Measurements from ENCODE around the gene PTPRJ.

Gene PTPRJ

DNA sequence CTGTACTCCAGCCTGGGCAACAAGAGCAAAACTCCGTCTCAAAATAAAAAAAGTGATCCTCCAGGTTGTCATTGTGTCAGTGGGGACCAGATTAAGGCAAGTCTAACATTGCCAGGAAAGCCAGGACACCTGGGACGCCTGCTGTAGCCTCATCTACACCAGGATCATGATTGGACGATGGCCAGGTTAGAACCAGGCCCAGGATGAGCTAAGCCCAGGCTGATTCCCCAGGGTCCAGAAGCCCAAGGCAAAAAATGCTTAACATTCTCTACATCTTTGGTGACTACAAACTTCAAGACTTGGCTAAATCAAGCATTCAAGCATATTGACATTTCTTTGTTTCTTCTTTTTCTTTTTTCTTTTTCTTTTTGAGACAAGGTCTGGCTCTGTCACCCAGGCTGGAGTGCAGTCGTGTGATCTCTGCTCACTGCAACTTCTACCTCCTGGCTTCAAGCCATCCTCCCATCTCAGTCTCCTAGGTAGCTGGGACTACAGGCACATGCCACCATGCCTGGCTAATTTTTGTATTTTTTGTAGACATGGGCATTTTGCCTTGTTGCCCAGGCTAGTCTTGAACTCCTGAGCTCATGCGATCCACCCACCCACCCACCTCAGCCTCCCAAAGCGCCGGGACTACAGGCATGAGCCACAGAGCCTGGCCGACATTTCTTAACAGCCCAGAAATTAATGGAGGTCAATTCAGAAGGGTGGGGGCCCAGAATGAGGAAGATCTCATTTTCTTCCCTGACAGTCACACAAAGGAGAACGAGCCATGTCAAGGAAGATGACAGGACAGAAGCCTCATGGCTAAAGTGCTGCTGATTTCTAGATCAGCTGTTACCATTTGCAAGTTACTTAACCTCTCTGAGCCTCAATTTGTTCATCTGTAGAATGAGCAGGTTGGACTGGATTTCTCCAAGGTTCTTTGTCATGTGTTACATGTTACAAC, 12.5 kb upstream of the PTPRJ start:
- Histone ChIP-seq H3K36me3 (ENCODE audit: control insufficient read depth, insufficient read depth, low read length) (no peaks in the 10 kb centered on the region), H3K4me3 (ENCODE audit: insufficient read depth, low read depth, low read length, poor library complexity, severe bottlenecking) (no peak overlapping the region), H3K27ac (ENCODE audit: insufficient read depth, low read length, poor library complexity, severe bottlenecking) (no peak overlapping the region), H3K9me3 (ENCODE audit: control insufficient read depth, low read length) (no peaks in the 10 kb centered on the region), H3K27me3 (replicated peaks; ENCODE audit: control insufficient read depth, insufficient read depth, low read length, poor library complexity, severe bottlenecking) (no peaks in the 10 kb centered on the region), H3K4me1 (ENCODE audit: control insufficient read depth, insufficient read depth, low read length, poor library complexity, severe bottlenecking) (no peaks in the 10 kb centered on the region)
- DNase-seq: no peak

DNA sequence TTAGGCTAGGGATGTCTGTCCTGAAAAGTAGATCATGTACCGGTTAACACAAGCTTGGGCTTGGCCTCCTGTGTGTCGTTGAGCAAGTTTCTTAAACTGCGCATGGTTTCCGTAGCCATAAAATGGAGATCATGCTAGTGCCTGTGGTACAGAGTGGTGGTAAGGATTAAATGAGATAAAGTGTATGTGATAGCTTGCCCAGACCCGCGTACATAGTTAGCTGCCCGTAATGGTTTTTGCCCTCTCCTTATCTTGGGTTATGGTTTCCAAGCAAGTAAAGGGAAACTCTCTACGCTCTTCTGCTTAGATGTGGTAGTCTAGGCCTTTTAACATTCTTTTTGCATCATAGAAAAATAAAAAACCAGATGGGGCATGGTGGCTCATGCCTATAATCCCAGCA, 11.0 kb upstream of the PTPRJ start:
- Histone ChIP-seq H3K4me1 (ENCODE audit: control insufficient read depth, insufficient read depth, low read length, poor library complexity, severe bottlenecking) (no peaks in the 10 kb centered on the region), H3K27ac (ENCODE audit: insufficient read depth, low read length, poor library complexity, severe bottlenecking) (no peak overlapping the region), H3K27me3 (replicated peaks; ENCODE audit: control insufficient read depth, insufficient read depth, low read length, poor library complexity, severe bottlenecking) (no peaks in the 10 kb centered on the region), H3K9me3 (ENCODE audit: control insufficient read depth, low read length) (no peaks in the 10 kb centered on the region), H3K36me3 (ENCODE audit: control insufficient read depth, insufficient read depth, low read length) (no peaks in the 10 kb centered on the region), H3K4me3 (ENCODE audit: insufficient read depth, low read depth, low read length, poor library complexity, severe bottlenecking) (no peak overlapping the region)
- no peak for DNase-seq

DNA sequence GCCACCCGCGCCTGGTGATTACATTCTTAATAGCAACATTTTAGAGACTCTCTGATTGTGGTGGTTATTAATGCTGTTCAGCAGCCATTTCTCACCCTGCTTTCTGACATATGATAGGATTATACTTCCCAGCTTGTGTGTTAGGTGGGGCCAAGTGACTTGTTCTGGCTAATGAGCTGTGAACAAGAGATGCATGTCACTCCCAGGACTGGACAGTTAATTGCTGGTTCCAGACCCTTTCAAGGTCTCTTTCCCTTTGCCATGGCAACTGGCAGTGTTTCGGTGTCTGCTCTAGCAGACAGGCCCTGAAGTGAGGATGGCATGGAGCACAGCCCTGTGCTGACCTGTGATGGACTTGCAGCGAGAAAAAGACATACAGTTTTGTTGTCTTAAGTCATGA, 8.9 kb upstream of the PTPRJ start:
- no peak for DNase-seq
- Histone ChIP-seq H3K9me3 (ENCODE audit: control insufficient read depth, low read length) (no peaks in the 10 kb centered on the region), H3K27ac (ENCODE audit: insufficient read depth, low read length, poor library complexity, severe bottlenecking) (no peak overlapping the region), H3K27me3 (replicated peaks; ENCODE audit: control insufficient read depth, insufficient read depth, low read length, poor library complexity, severe bottlenecking) (no peaks in the 10 kb centered on the region), H3K4me1 (ENCODE audit: control insufficient read depth, insufficient read depth, low read length, poor library complexity, severe bottlenecking) (no peaks in the 10 kb centered on the region), H3K36me3 (ENCODE audit: control insufficient read depth, insufficient read depth, low read length) (no peaks in the 10 kb centered on the region), H3K4me3 (ENCODE audit: insufficient read depth, low read depth, low read length, poor library complexity, severe bottlenecking) (no peak overlapping the region)

DNA sequence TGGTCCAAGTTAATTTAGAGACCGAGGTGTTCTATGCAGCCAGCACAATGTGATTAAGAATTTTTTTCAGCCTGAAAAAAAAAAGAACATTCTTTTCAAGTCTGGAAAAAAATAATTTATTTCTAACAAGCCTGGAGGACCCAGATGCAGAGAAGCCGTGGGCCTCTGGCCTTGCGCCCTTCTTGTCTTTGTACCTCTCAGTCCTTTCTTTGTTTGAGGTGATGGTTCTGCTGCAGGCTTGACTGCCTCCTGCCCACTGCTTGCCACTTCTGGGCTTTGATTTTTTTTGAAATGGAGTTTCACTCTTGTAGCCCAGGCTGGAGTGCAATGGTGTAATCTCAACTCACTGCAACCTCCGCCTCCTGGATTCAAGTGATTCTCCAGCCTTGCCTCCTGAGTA, 7.2 kb upstream of the PTPRJ start:
- Histone ChIP-seq H3K4me1 (ENCODE audit: control insufficient read depth, insufficient read depth, low read length, poor library complexity, severe bottlenecking) (no peaks in the 10 kb centered on the region), H3K27ac (ENCODE audit: insufficient read depth, low read length, poor library complexity, severe bottlenecking) (no peak overlapping the region), H3K36me3 (ENCODE audit: control insufficient read depth, insufficient read depth, low read length) (no peaks in the 10 kb centered on the region), H3K27me3 (replicated peaks; ENCODE audit: control insufficient read depth, insufficient read depth, low read length, poor library complexity, severe bottlenecking) (no peaks in the 10 kb centered on the region), H3K9me3 (ENCODE audit: control insufficient read depth, low read length) (no peaks in the 10 kb centered on the region), H3K4me3 (ENCODE audit: insufficient read depth, low read depth, low read length, poor library complexity, severe bottlenecking) (no peak overlapping the region)
- DNase-seq: no peak

DNA sequence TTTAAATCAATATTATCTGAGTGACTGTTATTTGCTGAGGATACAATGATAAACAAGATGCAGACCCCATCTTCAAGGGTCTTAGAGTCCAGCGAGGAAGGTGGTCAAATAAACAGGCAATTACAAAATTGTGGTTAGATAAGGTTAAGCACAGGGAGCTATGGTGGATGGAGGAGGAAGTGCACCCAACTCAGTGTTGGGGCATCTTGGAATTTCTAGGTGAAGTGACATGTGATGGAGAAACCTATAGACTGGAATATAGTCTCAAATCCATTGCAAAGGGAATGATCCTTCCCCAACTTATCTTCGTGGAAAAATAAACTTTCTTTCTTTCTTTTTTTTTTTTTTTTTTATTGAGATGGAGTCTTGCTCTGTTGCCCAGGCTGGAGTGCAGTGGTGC, 3.4 kb upstream of the PTPRJ start:
- Histone ChIP-seq H3K27ac (ENCODE audit: insufficient read depth, low read length, poor library complexity, severe bottlenecking) (no peak overlapping the region), H3K27me3 (replicated peaks; ENCODE audit: control insufficient read depth, insufficient read depth, low read length, poor library complexity, severe bottlenecking) (no peaks in the 10 kb centered on the region), H3K4me1 (ENCODE audit: control insufficient read depth, insufficient read depth, low read length, poor library complexity, severe bottlenecking) (peaks cover 1% of the 10 kb centered on the region), H3K9me3 (ENCODE audit: control insufficient read depth, low read length) (no peaks in the 10 kb centered on the region), H3K4me3 (ENCODE audit: insufficient read depth, low read depth, low read length, poor library complexity, severe bottlenecking) (no peak overlapping the region), H3K36me3 (ENCODE audit: control insufficient read depth, insufficient read depth, low read length) (no peaks in the 10 kb centered on the region)
- no peak for DNase-seq

DNA sequence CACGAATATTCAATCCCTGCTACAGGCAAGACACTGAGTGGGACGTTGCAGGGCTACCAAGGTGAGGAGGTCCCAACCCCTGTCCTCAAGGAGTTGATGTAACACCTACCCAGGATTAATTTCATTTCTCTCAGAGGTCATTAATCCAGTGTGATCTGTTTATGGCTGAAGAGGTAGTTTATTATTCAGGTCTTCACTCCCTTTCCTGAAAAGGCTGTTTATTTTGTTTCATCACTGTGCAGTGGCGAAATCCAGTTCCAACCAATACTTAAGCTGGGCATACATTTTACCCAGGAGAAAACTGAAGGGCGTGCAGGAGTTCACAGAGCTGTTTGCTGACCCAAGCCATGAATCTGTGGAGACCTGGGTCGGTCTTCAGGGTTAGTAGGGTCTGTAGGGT, 2.7 kb upstream of the PTPRJ start:
- Histone ChIP-seq H3K27me3 (replicated peaks; ENCODE audit: control insufficient read depth, insufficient read depth, low read length, poor library complexity, severe bottlenecking) (no peaks in the 10 kb centered on the region), H3K4me1 (ENCODE audit: control insufficient read depth, insufficient read depth, low read length, poor library complexity, severe bottlenecking) (peaks cover 6% of the 10 kb centered on the region), H3K27ac (ENCODE audit: insufficient read depth, low read length, poor library complexity, severe bottlenecking) (no peak overlapping the region), H3K36me3 (ENCODE audit: control insufficient read depth, insufficient read depth, low read length) (no peaks in the 10 kb centered on the region), H3K4me3 (ENCODE audit: insufficient read depth, low read depth, low read length, poor library complexity, severe bottlenecking) (no peak overlapping the region), H3K9me3 (ENCODE audit: control insufficient read depth, low read length) (no peaks in the 10 kb centered on the region)
- no peak for DNase-seq

DNA sequence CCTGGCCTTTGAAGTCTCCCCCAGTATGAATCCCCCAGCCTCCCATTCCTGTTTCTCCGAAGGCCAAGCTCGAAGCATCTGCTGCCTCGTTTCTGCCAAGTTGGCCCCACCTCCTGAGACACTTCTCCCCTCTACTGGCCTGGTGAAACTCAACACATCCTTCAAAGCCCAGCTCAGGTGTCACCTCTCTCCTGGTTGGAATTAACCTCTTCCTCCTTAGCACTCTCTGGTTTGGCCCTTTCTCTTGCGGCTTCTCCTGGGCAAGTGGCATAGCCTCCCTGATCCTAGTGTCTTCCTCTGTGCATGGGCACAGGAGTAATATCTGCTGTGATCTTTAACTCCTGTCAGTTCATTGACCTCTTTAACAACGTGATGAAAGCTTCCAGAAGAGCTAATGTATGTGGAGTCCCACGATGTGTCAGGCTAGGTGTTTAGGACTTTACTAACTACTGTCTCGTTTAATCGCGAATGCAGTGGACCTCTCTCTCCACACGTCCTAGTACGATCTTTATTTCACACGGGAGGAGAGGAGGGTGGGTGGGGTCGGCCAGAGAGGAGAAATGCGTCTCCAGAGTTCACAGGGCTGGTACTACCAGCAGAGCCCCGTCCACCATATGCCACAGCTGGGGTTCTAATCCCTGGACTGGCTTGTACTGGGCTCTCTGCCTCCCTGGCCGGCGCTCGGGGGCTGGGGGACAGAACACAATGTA, 826 bp upstream of the PTPRJ start:
- Histone ChIP-seq H3K4me3 (ENCODE audit: insufficient read depth, low read depth, low read length, poor library complexity, severe bottlenecking) (no peak overlapping the region), H3K9me3 (ENCODE audit: control insufficient read depth, low read length) (no peaks in the 10 kb centered on the region), H3K36me3 (ENCODE audit: control insufficient read depth, insufficient read depth, low read length) (no peaks in the 10 kb centered on the region), H3K27ac (ENCODE audit: insufficient read depth, low read length, poor library complexity, severe bottlenecking) (no peak overlapping the region), H3K4me1 (ENCODE audit: control insufficient read depth, insufficient read depth, low read length, poor library complexity, severe bottlenecking) (peaks cover 22% of the 10 kb centered on the region), H3K27me3 (replicated peaks; ENCODE audit: control insufficient read depth, insufficient read depth, low read length, poor library complexity, severe bottlenecking) (no peaks in the 10 kb centered on the region)
- DNase-seq: no peak

DNA sequence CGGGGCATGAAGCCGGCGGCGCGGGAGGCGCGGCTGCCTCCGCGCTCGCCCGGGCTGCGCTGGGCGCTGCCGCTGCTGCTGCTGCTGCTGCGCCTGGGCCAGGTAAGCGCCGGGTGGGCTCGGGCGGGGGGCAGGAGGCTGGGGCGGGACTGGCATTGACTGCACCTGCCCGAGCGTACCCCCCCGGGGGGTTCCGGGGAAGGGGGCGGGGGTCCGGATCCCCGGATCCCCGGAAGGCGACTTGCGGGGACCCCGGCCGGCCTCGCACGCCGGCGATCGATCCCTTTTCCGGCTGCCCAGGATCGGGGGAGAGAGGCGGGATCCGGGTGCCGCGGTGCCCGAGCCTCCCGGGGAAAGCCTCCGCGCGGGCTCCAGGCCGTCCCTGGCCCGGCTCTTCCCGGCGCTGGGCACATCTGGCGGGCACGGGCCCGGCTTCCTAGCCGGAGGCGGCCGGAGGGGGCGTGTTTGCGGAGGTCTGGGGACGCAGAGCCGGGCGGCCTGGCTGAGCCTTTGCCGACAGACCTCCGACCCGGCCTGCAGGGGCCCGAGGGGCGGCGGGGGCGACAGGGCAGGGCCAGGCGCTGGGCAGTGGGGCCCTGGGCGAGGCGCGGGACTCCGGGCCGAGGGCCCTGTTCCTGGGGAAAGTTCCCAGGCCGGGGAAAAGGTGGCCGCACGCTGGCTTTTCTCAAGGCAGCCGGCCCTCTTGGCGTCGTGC, 705 bp downstream of the PTPRJ start:
- Histone ChIP-seq H3K4me3 (ENCODE audit: insufficient read depth, low read depth, low read length, poor library complexity, severe bottlenecking) (peak overlapping the region; percentile 82), H3K27ac (ENCODE audit: insufficient read depth, low read length, poor library complexity, severe bottlenecking) (peak overlapping the region; percentile 44), H3K27me3 (replicated peaks; ENCODE audit: control insufficient read depth, insufficient read depth, low read length, poor library complexity, severe bottlenecking) (no peaks in the 10 kb centered on the region), H3K36me3 (ENCODE audit: control insufficient read depth, insufficient read depth, low read length) (no peaks in the 10 kb centered on the region), H3K9me3 (ENCODE audit: control insufficient read depth, low read length) (no peaks in the 10 kb centered on the region), H3K4me1 (ENCODE audit: control insufficient read depth, insufficient read depth, low read length, poor library complexity, severe bottlenecking) (peaks cover 22% of the 10 kb centered on the region)
- DNase-seq: peak in 1 of 3 donors; percentile 15

DNA sequence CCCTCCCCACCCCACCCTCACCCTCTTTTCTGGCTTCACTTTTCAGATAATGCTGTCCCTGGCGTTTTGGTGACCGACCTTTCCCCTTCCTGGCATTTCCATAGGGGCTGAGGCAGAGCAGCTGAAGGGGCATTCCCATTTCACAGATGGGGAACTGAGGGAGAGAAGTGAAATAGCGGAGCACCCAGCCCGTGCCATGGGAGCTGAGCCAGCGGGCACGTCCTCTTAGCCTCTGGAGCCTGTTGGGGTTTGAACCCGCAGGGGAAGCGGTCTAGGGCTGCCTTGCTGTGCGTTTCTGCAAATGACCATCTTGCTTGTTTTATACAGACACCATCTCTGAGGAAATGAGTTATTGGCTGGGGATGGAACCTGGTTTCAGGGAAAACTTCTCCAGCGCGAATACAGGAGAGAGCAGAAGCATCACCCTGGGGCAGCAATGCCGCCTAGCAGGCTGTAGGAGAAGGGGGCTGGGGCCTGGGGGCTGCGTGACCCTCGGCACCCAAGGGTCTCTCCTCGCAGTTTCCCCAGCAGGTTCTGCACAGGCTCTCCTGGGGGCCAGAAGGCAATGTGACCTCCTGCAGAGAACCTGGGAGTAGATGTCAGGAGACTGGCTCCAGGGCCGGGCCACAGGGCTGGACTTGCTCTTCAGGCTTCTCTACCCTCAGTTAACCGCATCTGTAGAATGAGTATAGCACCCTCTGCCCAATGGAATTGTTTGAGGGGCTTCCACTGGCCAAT, 1.5 kb downstream of the PTPRJ start:
- no peaks in the 10 kb centered on the region for H3K36me3 ChIP-seq (ENCODE audit: control insufficient read depth, insufficient read depth, low read length)
- H3K4me1 ChIP-seq (ENCODE audit: control insufficient read depth, insufficient read depth, low read length, poor library complexity, severe bottlenecking): peaks cover 22% of the 10 kb centered on the region
- DNase-seq: no peak
- peak overlapping the region; percentile 44 for H3K27ac ChIP-seq (ENCODE audit: insufficient read depth, low read length, poor library complexity, severe bottlenecking)
- no peaks in the 10 kb centered on the region for H3K27me3 ChIP-seq (replicated peaks; ENCODE audit: control insufficient read depth, insufficient read depth, low read length, poor library complexity, severe bottlenecking)
- H3K9me3 ChIP-seq (ENCODE audit: control insufficient read depth, low read length): no peaks in the 10 kb centered on the region
- H3K4me3 ChIP-seq (ENCODE audit: insufficient read depth, low read depth, low read length, poor library complexity, severe bottlenecking): peak overlapping the region; percentile 82
